ENCODE measurements around the gene KCNMA1.

GRCh38 chr10:77190291-77190690, 447.3 kb downstream of the KCNMA1 start:
- TF ChIP-seq CTCF (IDR thresholded peaks at IDR 0.05), result no peak
- no peak for TF ChIP-seq EP300 (IDR thresholded peaks at IDR 0.05)
